Heart right ventricle (tissue), 16 donors: ENCODE measurements around the gene PIK3CB. TPM values are rescaled to one million over a fixed set of nuclear protein-coding genes. Genes with fewer than 3 reads are reported as not detected.

ENCODE experiments used
- ATAC-seq, 8 donors: fragments of 200-7000 bp; cut with Tn5 transposase; one replicate each; pipeline ENCODE4 v1.9.1; 2020; ENCODE audit warnings: mild to moderate bottlenecking in 8 of 8, moderate library complexity in 8 of 8, moderate number of reproducible peaks in 1 of 8
- DNase-seq, 2 donors: peaks; one replicate each; pipeline ENCODE4 v3.0.0-alpha.2; 2020
- H3K27ac ChIP-seq, 10 donors: fragments of 200-600 bp; sonication (generic) in 2 of 10; one replicate each; pipeline versions ENCODE4 v1.5.0 to v1.8.0; 2020 to 2022; ENCODE audit warnings: mild to moderate bottlenecking in 3 of 10
- H3K27me3 ChIP-seq, 7 donors: fragments of 200-600 bp; one replicate each; pipeline ENCODE4 v1.8.0; 2021 to 2022; ENCODE audit warnings: mild to moderate bottlenecking in 2 of 7
- H3K36me3 ChIP-seq, 9 donors: fragments of 200-600 bp; sonication (generic) in 1 of 9; one replicate each; pipeline versions ENCODE4 v1.5.0 to v1.8.0; 2020 to 2022; ENCODE audit warnings: mild to moderate bottlenecking in 2 of 9
- H3K4me1 ChIP-seq, 9 donors: fragments of 200-600 bp; sonication (generic) in 1 of 9; one replicate each; pipeline versions ENCODE4 v1.5.0 to v1.8.0; 2020 to 2022; ENCODE audit warnings: mild to moderate bottlenecking in 4 of 9
- H3K4me3 ChIP-seq, 10 donors: fragments of 200-600 bp; sonication (generic) in 2 of 10; one replicate each; pipeline versions ENCODE4 v1.5.0 to v1.8.0; 2020 to 2022; ENCODE audit warnings: mild to moderate bottlenecking in 7 of 10, moderate library complexity in 2 of 10
- H3K9me3 ChIP-seq, 11 donors: fragments of 200-600 bp in 10 of 11; sonication (generic) in 2 of 11; one replicate each; pipeline versions ENCODE4 v1.5.0 to v1.8.0; 2013 to 2022; ENCODE audit warnings: mild to moderate bottlenecking in 2 of 11, control low read depth in 1 of 11, moderate library complexity in 1 of 11
- CTCF ChIP-seq, 9 donors: fragments of 200-600 bp; sonication (generic) in 2 of 9; IDR thresholded peaks; one replicate each; pipeline versions ENCODE4 v1.5.0 to v1.8.0; 2021 to 2022; ENCODE audit warnings: antibody characterized with exemption in 9 of 9, mild to moderate bottlenecking in 5 of 9, moderate library complexity in 1 of 9
- WGBS, 2 donors: extraction: QIAGEN DNeasy Blood & Tissue Kit; methylation state at CpG; one replicate each; pipeline ENCODE4 v1.1.7; 2013; ENCODE audit warnings: inconsistent platforms in 1 of 2; 5-methylcytosine and 5-hydroxymethylcytosine counted together
- intact Hi-C, 10 donors: fragments of 100-400 bp; cut with DNase I; formaldehyde crosslinking; loops; one replicate each; pipeline versions ENCODE4 v1.11.1 to v1.14.2; 2022
- polyA plus RNA-seq, 2 donors: library from polyadenylated mRNA; stranded (reverse); fragments of 200-250 nt; gene quantifications; one replicate each; pipeline ENCODE4 v1.2.3, GENCODE V29; 2013
- total RNA-seq, 10 donors: library from RNA; stranded (reverse); fragmentation: NEBNext Ultra II Directional in 3 of 10; extraction: Animal tissue kit (Norgen Biotek cat#: 25700) in 3 of 10; gene quantifications; one replicate each; pipeline versions ENCODE4 v1.2.1 to v1.2.4, GENCODE V29; 2021 to 2023
- donor health status: Arrhythmogenic right ventricular cardiomyopathy.
- donor health status: ischemic (EF 13 %, LVEDD 7.1; RV severe dilation, severe dysfunction).
- donor health status: healthy with polysubstance abuse.
- donor health status: DM: no; HTN: yes; CAD: no.
- donor health status: DM: no; HTN: no; CAD: no.
- donor health status: ischemic (EF 25% LVEDD 6.9; RV normal size, moderate dysfunction).
- donor health status: ischemic (EF 25% LVEDD 5.7; RV mildly dilated, moderate dysfunction).
- donor health status: healthy.
- donor health status: DM: yes; HTN: yes; CAD: no.
- donor health status: Ischemic cardiomyopathy.
- donor health status: ischemic (EF 35%, LVEDD 5.7; RV mildly dilated, moderate dysfunction).
- donor health status: nonischemic (EF 11% LVEDD 7.7; RV severe dilation, severe dysfunction).
- donor health status: DM: yes; HTN: yes; CAD: no.
- donor health status: PGD.
- donor health status: ischemic (EF 29% LVEDD 5.4; RV normal size, mild dysfunction).
- donor health status: nonischemic (EF 23%, LVEDD 6.1; RV moderate dilation, normal function).

PIK3CB gene
- total and polyA plus RNA-seq, 12 donors = 8.1 to 45.7 (median 29.3) TPM

- Histone ChIP-seq H3K36me3 (peaks cover 0 to 37% (median 6%) of the 10 kb centered on the region in 9 donors), H3K4me1 (no peaks in the 10 kb centered on the region), H3K9me3 (no peaks in the 10 kb centered on the region), H3K4me3 (no peak overlapping the region), H3K27me3 (no peaks in the 10 kb centered on the region), H3K27ac (no peak overlapping the region)
- no peak for DNase-seq
- intact Hi-C loops = no loop called here
- WGBS, 2 donors = 89 to 98% methylated on average over 3 of the region's 3 CpGs
- no peak for ATAC-seq
- no peak for TF ChIP-seq CTCF (IDR thresholded peaks at IDR 0.05)
Measured at GRCh38 chr3:138625707-138626365, 208.9 kb downstream of the PIK3CB start.

GRCh38 chr3:138624518-138624917 lies 210.2 kb downstream of the PIK3CB start:
- H3K4me3 ChIP-seq = no peak overlapping the region
- no peak for ATAC-seq
- intact Hi-C loops = no loop called here
- peaks cover 0 to 24% (median 5%) of the 10 kb centered on the region in 9 donors for H3K36me3 ChIP-seq
- no peak for DNase-seq
- H3K9me3 ChIP-seq = no peaks in the 10 kb centered on the region
- no peak for TF ChIP-seq CTCF (IDR thresholded peaks at IDR 0.05)
- H3K4me1 ChIP-seq = no peaks in the 10 kb centered on the region
- H3K27me3 ChIP-seq = no peaks in the 10 kb centered on the region
- H3K27ac ChIP-seq = no peak overlapping the region

- Histone ChIP-seq H3K9me3 (no peaks in the 10 kb centered on the region), H3K36me3 (peaks cover 0 to 10% (median 0%) of the 10 kb centered on the region in 9 donors), H3K27me3 (no peaks in the 10 kb centered on the region), H3K4me1 (no peaks in the 10 kb centered on the region), H3K4me3 (no peak overlapping the region), H3K27ac (no peak overlapping the region)
- TF ChIP-seq CTCF (IDR thresholded peaks at IDR 0.05) = no peak
- intact Hi-C loops = no loop called here
- WGBS, 2 donors = 90 to 97% methylated on average over 4 of the region's 4 CpGs
- no peak for ATAC-seq
- DNase-seq = no peak
Measured at GRCh38 chr3:138620431-138620830, 214.3 kb downstream of the PIK3CB start.

GRCh38 chr3:138615462-138615861 lies 219.3 kb downstream of the PIK3CB start:
- DNase-seq (no peak), ATAC-seq (no peak)
- no peak for TF ChIP-seq CTCF (IDR thresholded peaks at IDR 0.05)
- H3K36me3 ChIP-seq = peaks cover 0 to 4% (median 0%) of the 10 kb centered on the region in 9 donors
- no peaks in the 10 kb centered on the region for H3K27me3 ChIP-seq
- no peak overlapping the region for H3K27ac ChIP-seq
- no peaks in the 10 kb centered on the region for H3K4me1 ChIP-seq
- no peaks in the 10 kb centered on the region for H3K9me3 ChIP-seq
- 86 to 87% methylated on average over 1 of the region's 1 CpG for WGBS, 2 donors
- no peak overlapping the region for H3K4me3 ChIP-seq
- intact Hi-C loops = loop anchor here in 2 of 10 donors (10.0 kb wide), 1 partner anchor 59 kb away; no protein-coding TSS in a partner anchor
